IPS DF 19.7 (cell line): ENCODE data around the gene LTC4S.
"Not testable (repeated sequence)": the region's sequence is repeated elsewhere in the genome, so short reads cannot be mapped to it uniquely, and the experiment has no call there.

Experiments used
- DNase-seq: peaks from one replicate; pipeline ENCODE4 v3.0.0-alpha.2; 2013; ENCODE audit warnings: low read depth, low spot score

The LTC4S gene

GRCh38 chr5:179769271-179769670, 24.5 kb upstream of the LTC4S start:
- no peak for DNase-seq

GRCh38 chr5:179769796-179770195, 24.0 kb upstream of the LTC4S start:
- no peak for DNase-seq

- DNase-seq: no peak
Measured at GRCh38 chr5:179771311-179771895, 22.4 kb upstream of the LTC4S start.

GRCh38 chr5:179772351-179772750, 21.4 kb upstream of the LTC4S start:
- DNase-seq: no peak

- no peak for DNase-seq
Measured at GRCh38 chr5:179773686-179774040, 20.1 kb upstream of the LTC4S start.

- no peak for DNase-seq
Measured at GRCh38 chr5:179774442-179774841, 19.3 kb upstream of the LTC4S start.

GRCh38 chr5:179776411-179776938, 17.3 kb upstream of the LTC4S start:
- no peak for DNase-seq

- no peak for DNase-seq
Measured at GRCh38 chr5:179777456-179777855, 16.3 kb upstream of the LTC4S start.

GRCh38 chr5:179777909-179778308, 15.9 kb upstream of the LTC4S start:
- DNase-seq: no peak

GRCh38 chr5:179778591-179778990, 15.2 kb upstream of the LTC4S start:
- DNase-seq: no peak

- DNase-seq: no peak
Measured at GRCh38 chr5:179779826-179780225, 14.0 kb upstream of the LTC4S start.

- no peak for DNase-seq
Measured at GRCh38 chr5:179780362-179780761, 13.4 kb upstream of the LTC4S start.

- DNase-seq: no peak
Measured at GRCh38 chr5:179781846-179782245, 11.9 kb upstream of the LTC4S start.

GRCh38 chr5:179783128-179783527, 10.7 kb upstream of the LTC4S start:
- no peak for DNase-seq

- no peak for DNase-seq
Measured at GRCh38 chr5:179786861-179787260, 6.9 kb upstream of the LTC4S start.

- DNase-seq: no peak
Measured at GRCh38 chr5:179788193-179788854, 5.5 kb upstream of the LTC4S start.

GRCh38 chr5:179789278-179789677, 4.5 kb upstream of the LTC4S start:
- not testable (repeated sequence) for DNase-seq

- no peak for DNase-seq
Measured at GRCh38 chr5:179791881-179792611, 1.7 kb upstream of the LTC4S start.

- DNase-seq: no peak
Measured at GRCh38 chr5:179792612-179793467, 946 bp upstream of the LTC4S start.

GRCh38 chr5:179794171-179794570, 385 bp downstream of the LTC4S start:
- DNase-seq: no peak

- no peak for DNase-seq
Measured at GRCh38 chr5:179794575-179794974, 789 bp downstream of the LTC4S start.
